HUES48 (cell line): Measurements from ENCODE around the gene FADS2.

Experiments
- H3K27ac ChIP-seq: one replicate; pipeline ENCODE4 v1.7.0; 2013; ENCODE audit warnings: low read depth, low read length, inconsistent platforms
- H3K27me3 ChIP-seq: 2 replicates; pipeline ENCODE4 v1.6.1; 2013; ENCODE audit warnings: mild to moderate bottlenecking, low read length; ENCODE audit not compliant: control insufficient read depth, insufficient read depth
- H3K36me3 ChIP-seq: 2 replicates; pipeline ENCODE4 v1.6.1; 2013; ENCODE audit warnings: low read length; ENCODE audit not compliant: control insufficient read depth, insufficient read depth
- H3K4me1 ChIP-seq: 2 replicates; pipeline ENCODE4 v1.6.1; 2013; ENCODE audit warnings: mild to moderate bottlenecking, low read length; ENCODE audit not compliant: control insufficient read depth, insufficient read depth
- H3K4me3 ChIP-seq: 2 replicates; pipeline ENCODE4 v1.5.1; 2013; ENCODE audit warnings: mild to moderate bottlenecking, low read depth, low read length
- H3K9ac ChIP-seq: 2 replicates; pipeline ENCODE4 v1.6.1; 2013; ENCODE audit warnings: mild to moderate bottlenecking, low read depth, low read length, moderate library complexity
- H3K9me3 ChIP-seq: 2 replicates; pipeline ENCODE4 v1.6.1; 2013; ENCODE audit warnings: low read length; ENCODE audit not compliant: control insufficient read depth, insufficient read depth

FADS2 gene

GRCh38 chr11:61840371-61840770 lies 12.3 kb downstream of the FADS2 start:
- no peak overlapping the region for H3K9ac ChIP-seq
- H3K27ac ChIP-seq = no peak overlapping the region
- H3K4me1 ChIP-seq = no peaks in the 10 kb centered on the region
- H3K36me3 ChIP-seq = peaks cover 82% of the 10 kb centered on the region
- H3K4me3 ChIP-seq = no peak overlapping the region
- H3K27me3 ChIP-seq = no peaks in the 10 kb centered on the region
- H3K9me3 ChIP-seq = no peaks in the 10 kb centered on the region

DNA sequence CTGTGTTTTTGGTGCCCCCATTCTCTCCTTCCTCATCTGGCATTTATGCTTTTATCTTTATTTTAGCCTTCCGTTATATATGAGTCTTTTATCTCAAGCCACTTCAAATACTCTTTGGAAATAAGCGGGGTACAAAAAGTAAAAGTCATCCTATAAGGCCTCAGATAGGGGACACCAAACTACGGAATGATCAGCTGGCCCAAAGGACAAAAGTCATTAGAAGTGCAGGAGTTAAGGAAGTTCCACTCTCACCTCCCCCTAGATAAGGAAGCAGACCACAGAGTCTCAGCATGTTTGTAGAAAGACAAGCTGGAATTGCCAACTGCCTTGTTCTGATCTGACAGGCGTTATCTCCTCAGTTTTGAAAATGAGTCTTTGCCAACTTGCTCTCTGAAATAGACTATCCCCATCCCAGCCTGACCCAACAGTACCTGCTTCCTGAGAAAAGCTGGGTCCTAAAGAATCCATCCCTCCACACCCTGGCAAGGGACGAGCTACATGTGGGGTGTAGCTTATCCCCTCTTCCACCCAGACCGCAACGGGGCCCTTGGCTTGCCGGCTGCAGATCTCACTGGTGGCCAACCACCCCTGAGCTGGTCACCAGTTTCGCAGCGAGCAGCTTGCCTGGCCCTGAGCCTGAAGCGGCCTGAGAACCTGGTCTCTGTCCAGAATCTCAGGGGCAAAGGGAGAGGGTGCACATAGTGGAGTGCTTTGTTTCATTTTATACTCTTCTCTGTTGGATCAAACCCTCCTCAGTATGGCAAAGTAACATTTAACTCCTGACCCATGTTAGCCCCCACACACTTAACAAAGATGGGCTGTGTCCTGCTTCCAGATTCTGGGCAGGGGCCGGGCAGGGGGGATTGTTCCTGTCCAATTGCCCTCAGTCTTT lies 13.8 kb downstream of the FADS2 start:
- H3K27me3 ChIP-seq = no peaks in the 10 kb centered on the region
- H3K9me3 ChIP-seq = no peaks in the 10 kb centered on the region
- no peak overlapping the region for H3K9ac ChIP-seq
- H3K4me1 ChIP-seq = no peaks in the 10 kb centered on the region
- peaks cover 94% of the 10 kb centered on the region for H3K36me3 ChIP-seq
- no peak overlapping the region for H3K4me3 ChIP-seq
- no peak overlapping the region for H3K27ac ChIP-seq

- Histone ChIP-seq H3K4me3 (no peak overlapping the region), H3K9ac (no peak overlapping the region), H3K4me1 (no peaks in the 10 kb centered on the region), H3K9me3 (no peaks in the 10 kb centered on the region), H3K27me3 (no peaks in the 10 kb centered on the region), H3K36me3 (peaks cover 92% of the 10 kb centered on the region), H3K27ac (no peak overlapping the region)
Measured at GRCh38 chr11:61842528-61842820, 14.4 kb downstream of the FADS2 start.

GRCh38 chr11:61844909-61845565 lies 16.9 kb downstream of the FADS2 start:
- H3K27ac ChIP-seq = no peak overlapping the region
- H3K4me1 ChIP-seq = no peaks in the 10 kb centered on the region
- peaks cover 94% of the 10 kb centered on the region for H3K36me3 ChIP-seq
- H3K4me3 ChIP-seq = no peak overlapping the region
- H3K9ac ChIP-seq = no peak overlapping the region
- no peaks in the 10 kb centered on the region for H3K27me3 ChIP-seq
- no peaks in the 10 kb centered on the region for H3K9me3 ChIP-seq

- Histone ChIP-seq H3K4me1 (no peaks in the 10 kb centered on the region), H3K4me3 (no peak overlapping the region), H3K9ac (no peak overlapping the region), H3K9me3 (no peaks in the 10 kb centered on the region), H3K27ac (no peak overlapping the region), H3K27me3 (no peaks in the 10 kb centered on the region), H3K36me3 (peaks cover 94% of the 10 kb centered on the region)
Measured at GRCh38 chr11:61846362-61847020, 18.4 kb downstream of the FADS2 start.

DNA sequence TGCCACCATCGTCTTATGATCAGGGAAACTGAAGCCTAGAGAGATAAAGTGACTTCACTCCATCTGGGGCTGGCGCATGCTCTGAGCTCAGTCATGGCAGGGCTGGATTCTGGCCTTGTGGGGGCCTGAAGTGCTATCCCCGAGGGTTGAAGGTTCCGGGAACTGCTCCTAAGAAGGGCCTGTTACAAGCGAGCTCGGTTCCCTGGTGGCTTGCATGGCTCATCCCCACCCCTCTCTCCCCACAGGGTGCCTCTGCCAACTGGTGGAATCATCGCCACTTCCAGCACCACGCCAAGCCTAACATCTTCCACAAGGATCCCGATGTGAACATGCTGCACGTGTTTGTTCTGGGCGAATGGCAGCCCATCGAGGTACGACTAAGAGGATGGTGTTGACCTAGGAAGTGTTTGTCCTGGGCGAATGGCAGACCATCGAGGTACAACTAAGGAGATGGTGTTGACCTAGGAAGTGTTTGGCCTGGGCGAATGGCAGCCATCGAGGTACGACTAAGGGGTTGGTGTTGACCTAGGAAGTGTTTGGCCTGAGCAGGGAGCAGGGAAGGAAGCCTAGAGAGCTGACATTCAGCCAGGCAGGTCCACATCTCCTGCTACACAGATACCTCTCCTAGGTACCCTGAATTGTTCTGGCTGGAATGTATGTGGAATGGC lies 19.9 kb downstream of the FADS2 start:
- H3K27ac ChIP-seq = no peak overlapping the region

GRCh38 chr11:61848631-61849030 lies 20.5 kb downstream of the FADS2 start:
- no peaks in the 10 kb centered on the region for H3K9me3 ChIP-seq
- H3K36me3 ChIP-seq = peaks cover 91% of the 10 kb centered on the region
- H3K4me1 ChIP-seq = no peaks in the 10 kb centered on the region
- no peaks in the 10 kb centered on the region for H3K27me3 ChIP-seq
- no peak overlapping the region for H3K9ac ChIP-seq
- no peak overlapping the region for H3K27ac ChIP-seq
- H3K4me3 ChIP-seq = no peak overlapping the region

More for the DNA sequence above, 19.9 kb downstream of the FADS2 start:
- no peak overlapping the region for H3K9ac ChIP-seq
- no peaks in the 10 kb centered on the region for H3K27me3 ChIP-seq
- no peaks in the 10 kb centered on the region for H3K9me3 ChIP-seq
- peaks cover 92% of the 10 kb centered on the region for H3K36me3 ChIP-seq
- H3K4me1 ChIP-seq = no peaks in the 10 kb centered on the region
- H3K4me3 ChIP-seq = no peak overlapping the region

DNA sequence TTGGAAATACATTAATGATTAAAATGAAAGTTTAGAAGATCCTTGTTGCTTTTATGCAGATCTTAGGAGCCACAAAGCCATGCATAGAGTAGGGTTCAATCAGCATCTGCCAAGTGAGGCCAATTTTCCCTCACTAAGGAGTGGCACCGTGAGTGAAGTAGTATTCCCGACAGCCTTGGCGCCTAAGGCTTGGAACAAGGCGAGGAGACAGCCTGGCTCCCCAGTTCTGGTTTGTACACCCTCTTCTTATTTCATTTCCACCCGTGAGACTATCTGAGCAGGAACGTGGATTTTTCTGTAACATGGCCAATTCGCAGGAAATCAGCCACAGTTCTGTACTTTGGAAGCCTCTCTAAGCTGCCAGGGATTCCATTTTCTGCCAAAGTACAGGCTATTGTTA lies 22.6 kb downstream of the FADS2 start:
- H3K36me3 ChIP-seq = peaks cover 94% of the 10 kb centered on the region
- no peak overlapping the region for H3K9ac ChIP-seq
- H3K9me3 ChIP-seq = no peaks in the 10 kb centered on the region
- H3K4me3 ChIP-seq = no peak overlapping the region
- H3K4me1 ChIP-seq = no peaks in the 10 kb centered on the region
- no peak overlapping the region for H3K27ac ChIP-seq
- no peaks in the 10 kb centered on the region for H3K27me3 ChIP-seq

GRCh38 chr11:61851113-61851899 lies 23.2 kb downstream of the FADS2 start:
- H3K36me3 ChIP-seq = peaks cover 94% of the 10 kb centered on the region
- no peaks in the 10 kb centered on the region for H3K9me3 ChIP-seq
- H3K27me3 ChIP-seq = no peaks in the 10 kb centered on the region
- no peak overlapping the region for H3K4me3 ChIP-seq
- no peaks in the 10 kb centered on the region for H3K4me1 ChIP-seq
- H3K27ac ChIP-seq = no peak overlapping the region
- H3K9ac ChIP-seq = no peak overlapping the region

DNA sequence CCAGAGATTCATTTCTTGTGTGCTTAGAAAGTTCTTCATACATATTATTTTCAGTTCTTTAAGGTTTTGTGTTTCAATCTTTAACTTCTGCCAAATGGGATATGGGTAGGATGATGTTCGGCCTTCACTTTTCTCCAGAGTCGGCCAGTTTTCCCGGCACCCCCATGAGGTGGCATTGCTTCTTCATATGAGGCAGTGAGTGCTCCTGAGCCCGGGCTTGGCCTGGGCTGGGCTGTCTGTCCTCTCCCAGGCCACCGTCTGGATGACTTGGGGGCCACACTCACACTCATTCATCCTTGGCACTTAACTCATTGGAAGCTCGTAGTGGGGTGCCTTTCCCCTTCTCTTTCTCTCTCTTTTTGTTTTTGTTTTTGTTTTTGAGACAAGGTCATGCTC lies 23.8 kb downstream of the FADS2 start:
- Histone ChIP-seq H3K4me1 (no peaks in the 10 kb centered on the region), H3K9me3 (no peaks in the 10 kb centered on the region), H3K27me3 (no peaks in the 10 kb centered on the region), H3K4me3 (no peak overlapping the region), H3K9ac (no peak overlapping the region), H3K36me3 (peaks cover 95% of the 10 kb centered on the region), H3K27ac (no peak overlapping the region)
